T-helper 2 cell treated with Interferon-gamma antibody and Interleukin-4, amounts not matched to agents 100 ng/mL and 5 ng/mL, for 36 hours (primary cell): ENCODE measurements around the gene FAM90A1. TPM values are rescaled to one million over a fixed set of nuclear protein-coding genes. Genes with fewer than 3 reads are reported as not detected.
"Not testable (repeated sequence)": the region's sequence is repeated elsewhere in the genome, so short reads cannot be mapped to it uniquely, and the experiment has no call there.

Experiments
- intact Hi-C: fragments of 100-400 bp; cut with micrococcal nuclease; formaldehyde crosslinking; loops from one replicate; pipeline ENCODE4 v1.15.1; 2023
- total RNA-seq: library from RNA; stranded (reverse); gene quantifications from 2 replicates; pipeline ENCODE4 v1.2.3, GENCODE V29; 2022

FAM90A1 gene
- 0.09 and 0.36 TPM in 2 replicates for total RNA-seq

DNA sequence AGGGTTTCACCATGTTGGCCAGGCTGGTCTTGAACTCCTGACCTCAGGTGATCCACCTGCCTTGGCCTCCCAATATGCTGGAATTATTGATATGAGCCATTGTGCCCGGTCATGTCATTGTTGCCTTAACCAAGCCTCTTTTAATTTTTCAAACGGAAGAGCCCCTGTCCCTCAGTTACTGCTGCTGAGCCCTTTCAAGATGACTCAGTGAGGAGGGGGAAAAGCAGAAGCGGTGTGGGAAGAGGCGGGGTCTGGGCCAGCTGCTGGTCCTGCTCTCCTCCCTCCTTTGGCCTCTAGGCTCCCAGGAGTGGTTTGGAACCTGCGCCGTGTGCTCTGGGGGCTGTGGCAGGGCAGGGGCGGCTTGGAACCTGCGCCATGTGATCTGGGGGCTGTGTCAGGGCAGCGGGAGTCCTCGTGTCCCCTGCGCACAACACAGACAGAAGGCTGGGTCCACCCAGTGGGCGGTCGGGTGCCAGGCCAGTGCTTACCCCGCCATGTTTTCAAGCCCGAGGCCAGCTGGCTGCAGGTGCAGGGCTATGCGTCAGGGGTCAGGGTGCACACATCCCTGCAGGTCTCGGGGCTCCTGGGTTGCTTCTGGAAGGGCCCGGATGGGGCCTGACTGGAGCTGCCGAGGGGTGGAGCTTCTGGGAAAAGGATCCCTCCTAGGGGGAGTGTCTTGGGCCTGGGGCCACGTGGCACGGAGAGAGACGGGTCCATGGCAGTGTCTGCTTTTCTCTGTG, at the start of gene FAM90A1:
FAM90A1 (minus strand) TSS at position 627 of the 740 bp plus-strand sequence. CDS start 2,786 bp downstream, outside the sequence.
- intact Hi-C loops = not testable (repeated sequence)

DNA sequence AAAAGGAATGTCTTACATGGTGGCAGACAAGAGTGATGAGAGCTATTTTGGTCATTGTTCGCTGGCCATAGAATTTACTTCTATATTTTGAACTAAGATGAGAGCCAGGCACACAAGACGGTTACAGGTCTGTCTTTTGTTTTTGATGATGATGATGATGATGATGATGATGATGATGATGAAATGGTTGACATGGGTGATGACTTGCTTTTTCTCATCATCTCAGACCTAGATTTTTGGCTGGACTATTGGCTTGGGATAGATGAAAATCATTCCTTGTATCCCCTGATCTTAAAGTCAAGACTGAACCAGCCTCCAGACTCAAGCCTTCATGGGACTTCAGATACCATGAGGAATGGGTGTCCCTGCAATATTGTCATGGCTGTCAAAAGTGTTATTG, 49.0 kb upstream of the FAM90A1 start:
- intact Hi-C loops = not testable (repeated sequence)

- intact Hi-C loops = not testable (repeated sequence)
Measured at GRCh38 chr12:8266706-8267105, 39.3 kb upstream of the FAM90A1 start.

- intact Hi-C loops = not testable (repeated sequence)
Measured at GRCh38 chr12:8264236-8264635, 36.8 kb upstream of the FAM90A1 start.

DNA sequence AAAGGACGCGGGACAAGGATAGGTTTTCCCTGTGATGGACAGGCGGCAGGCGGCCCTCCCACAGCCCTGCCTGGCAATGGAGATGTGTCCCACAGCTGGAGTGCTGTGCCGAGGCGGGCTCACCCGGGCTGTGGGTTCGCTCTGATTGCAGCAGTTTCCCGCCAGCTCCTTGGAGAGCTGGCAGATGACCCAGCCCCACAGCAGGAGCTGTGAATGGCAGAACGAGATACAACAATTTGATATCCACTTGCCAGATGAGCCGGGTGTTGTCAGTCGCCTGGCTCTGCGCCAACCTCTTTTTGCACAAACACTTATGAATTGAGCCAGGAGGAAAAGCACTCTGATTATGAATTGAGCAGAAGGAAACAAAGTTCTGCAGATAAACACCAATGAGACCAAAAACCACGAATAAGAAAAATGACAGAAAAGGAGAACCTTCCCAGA, 33.7 kb upstream of the FAM90A1 start:
- intact Hi-C loops = not testable (repeated sequence)

DNA sequence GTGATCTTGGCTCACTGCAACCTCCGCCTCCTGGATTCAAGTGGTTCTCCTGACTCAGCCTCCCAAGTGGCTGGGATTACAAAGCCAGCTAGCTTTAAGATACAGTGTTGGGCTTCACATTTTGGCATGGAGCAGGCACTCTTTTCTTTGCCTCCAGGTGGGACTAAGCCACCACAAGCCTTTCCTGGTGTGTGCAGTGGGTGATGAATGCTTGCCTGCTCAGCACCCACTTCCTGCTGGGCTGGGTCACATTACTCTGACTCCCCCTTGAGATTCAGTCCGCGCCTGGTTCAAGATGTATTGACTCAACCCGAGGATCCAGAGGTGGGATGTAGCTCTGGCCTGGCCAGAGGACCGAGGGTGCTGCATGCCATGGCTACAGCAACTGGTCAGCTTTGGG, 28.9 kb upstream of the FAM90A1 start:
- intact Hi-C loops = not testable (repeated sequence)

- intact Hi-C loops = not testable (repeated sequence)
Measured at GRCh38 chr12:8254705-8255104, 27.3 kb upstream of the FAM90A1 start.

DNA sequence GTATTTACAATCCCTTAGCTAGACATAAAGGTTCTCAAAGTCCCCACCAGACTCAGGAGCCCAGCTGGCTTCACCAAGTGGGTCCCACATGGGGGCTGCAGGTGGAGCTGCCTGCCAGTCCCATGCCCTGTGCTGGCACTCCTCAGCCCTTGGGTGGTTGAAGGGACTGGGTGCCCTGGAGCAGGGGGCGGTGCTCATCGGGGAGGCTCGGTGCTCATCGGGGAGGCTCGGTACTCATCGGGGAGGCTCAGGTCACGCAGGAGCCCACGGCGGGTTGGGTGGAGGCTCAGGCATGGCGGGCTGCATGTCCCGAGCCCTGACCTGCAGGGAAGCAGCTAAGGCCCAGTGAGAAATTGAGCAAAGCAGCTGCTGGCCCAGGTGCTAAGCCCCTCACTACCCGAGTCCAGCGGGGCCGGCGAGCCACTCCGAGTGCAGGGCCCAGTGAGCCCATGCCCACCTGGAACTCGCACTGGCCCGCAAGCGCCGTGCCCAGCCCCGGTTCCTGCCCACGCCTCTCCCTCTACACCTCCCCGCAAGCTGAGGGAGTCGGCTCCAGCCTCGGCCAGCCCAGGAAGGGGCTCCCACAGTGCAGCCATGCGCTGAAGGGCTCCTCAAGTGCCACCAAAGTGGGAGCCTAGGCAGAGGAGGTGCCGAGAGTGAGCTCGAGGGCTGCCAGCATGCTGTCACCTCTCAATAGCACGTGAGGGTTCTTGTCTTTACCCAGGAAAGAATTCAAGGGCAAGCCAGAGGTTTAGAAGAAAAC, 24.8 kb upstream of the FAM90A1 start:
- intact Hi-C loops = not testable (repeated sequence)

DNA sequence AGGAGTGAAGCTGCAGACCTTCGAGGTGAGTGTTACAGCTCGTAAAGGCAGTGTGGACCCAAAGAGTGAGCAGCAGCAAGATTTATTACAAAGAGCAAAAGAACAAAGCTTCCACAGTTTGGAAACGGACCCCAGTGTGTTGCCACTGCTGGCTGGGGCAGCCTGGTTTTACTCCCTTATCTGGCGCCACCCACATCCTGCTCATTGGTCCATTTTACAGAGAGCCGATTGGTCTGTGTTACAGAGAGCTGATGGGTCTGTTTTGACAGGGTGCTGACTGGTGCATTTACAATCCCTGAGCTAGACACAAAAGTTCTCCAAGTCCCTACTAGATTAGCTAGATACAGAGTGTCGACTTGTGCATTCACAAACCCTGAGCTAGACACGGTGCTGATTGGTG, 24.2 kb upstream of the FAM90A1 start:
- intact Hi-C loops = not testable (repeated sequence)

- intact Hi-C loops = not testable (repeated sequence)
Measured at GRCh38 chr12:8246941-8247535, 19.6 kb upstream of the FAM90A1 start.

DNA sequence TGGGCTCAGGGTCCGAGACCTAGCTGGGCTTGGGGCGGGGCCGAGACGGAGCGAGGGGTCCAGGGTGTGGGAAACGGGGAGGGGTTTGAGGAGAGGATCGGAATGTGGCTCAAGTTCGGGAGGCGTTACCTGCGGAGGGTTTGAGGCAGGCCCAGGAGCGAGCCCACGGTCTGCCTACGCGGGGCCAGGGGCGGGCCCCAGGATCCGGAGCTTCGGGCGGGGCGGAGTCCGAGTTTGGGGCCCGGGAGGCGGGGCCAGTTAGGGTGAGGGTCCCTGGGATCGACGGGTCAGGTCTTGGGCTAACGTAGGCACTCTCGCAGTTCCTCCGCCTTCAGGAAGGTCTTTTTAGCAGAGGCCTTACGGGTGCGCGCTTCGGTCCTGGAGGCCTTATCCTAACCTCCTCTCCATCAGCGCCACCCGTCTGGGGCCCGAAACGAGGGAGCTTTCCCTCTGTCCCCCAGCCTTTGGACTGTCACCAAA, 16.3 kb upstream of the FAM90A1 start:
- intact Hi-C loops = loop anchor here (1.0 to 2.0 kb wide), 2 partner anchors 161 to 217 kb away; partner anchors contain the start of gene NECAP1

- intact Hi-C loops = loop anchor here (1.0 to 2.0 kb wide), 2 partner anchors 160 to 217 kb away; partner anchors contain the start of gene NECAP1
Measured at GRCh38 chr12:8242880-8243681, 15.7 kb upstream of the FAM90A1 start.

- intact Hi-C loops = loop anchor here (2.0 kb wide), 1 partner anchor 160 kb away; the partner anchor contains the start of gene NECAP1
Measured at GRCh38 chr12:8242622-8242879, 15.1 kb upstream of the FAM90A1 start.

DNA sequence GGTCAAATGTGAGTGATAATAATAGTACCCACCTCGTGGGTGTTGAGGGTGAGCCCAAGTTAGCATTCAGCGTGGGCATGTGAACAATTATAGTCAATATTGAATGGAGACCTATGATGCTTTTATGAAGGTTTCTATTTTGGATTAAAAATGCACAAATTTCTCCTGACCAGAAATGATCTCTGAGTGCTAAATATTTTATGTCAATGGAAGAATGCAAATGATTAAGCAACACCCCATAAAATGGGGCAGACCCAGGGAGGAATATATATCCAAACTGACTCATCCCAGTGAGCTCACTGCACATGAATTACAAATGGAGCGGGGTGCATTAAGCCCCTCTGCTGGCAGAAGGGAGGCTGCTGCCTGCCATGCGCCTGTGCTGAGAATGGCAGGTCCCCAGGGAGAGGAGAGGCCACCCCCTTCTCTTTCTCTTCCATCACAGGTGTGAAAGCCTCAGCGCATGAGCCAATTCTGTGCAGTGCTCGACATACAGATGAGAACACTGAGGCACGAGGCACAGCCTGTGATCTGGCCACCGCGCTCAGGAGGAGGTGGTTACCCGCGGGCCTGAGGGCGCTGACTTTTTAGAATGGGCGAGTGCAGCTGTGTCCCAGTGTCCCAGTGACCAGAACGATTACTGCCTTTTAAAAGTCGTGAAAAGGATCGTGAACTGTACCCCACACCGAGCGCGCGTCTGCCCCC, 14.7 kb upstream of the FAM90A1 start:
- intact Hi-C loops = loop anchor here (2.0 kb wide), 1 partner anchor 159 kb away; the partner anchor contains the start of gene NECAP1

DNA sequence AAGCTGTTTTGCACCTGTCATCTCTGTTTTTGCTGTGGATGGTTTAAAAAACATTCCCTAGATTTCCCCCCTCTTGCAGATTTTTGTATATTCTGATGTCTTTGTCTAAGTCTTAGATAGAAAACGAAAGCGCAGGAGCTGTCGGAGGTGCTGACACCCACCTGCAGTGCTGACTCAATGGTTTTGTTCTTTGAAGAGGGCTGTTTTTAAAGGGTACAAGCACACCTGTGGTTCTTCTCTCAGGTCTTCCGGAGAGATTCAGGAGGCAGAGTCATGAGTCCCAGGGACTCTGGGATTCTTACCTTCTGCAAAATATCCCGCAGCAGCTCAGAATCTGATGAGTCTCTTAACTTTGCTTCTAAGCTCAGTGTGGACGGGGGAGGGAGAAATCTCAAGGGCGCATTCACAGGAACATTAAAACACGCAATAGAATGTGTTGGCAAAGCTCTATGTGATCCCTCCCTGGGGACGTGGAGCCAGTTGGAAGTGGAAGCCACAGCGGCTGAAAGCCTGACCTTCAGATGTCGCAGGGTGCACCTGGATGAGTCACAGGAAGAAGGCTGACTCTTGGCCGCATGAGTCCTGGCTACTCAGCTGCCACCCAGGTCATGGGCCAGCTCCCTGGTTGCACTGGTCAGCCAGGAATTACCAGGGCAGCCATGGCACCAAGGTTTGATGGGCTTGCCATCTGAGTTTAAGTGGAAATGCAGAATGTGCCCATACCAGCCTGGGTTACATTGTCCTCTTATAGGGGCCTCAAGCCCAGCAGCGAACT, 13.1 kb upstream of the FAM90A1 start:
- intact Hi-C loops = not testable (repeated sequence)

DNA sequence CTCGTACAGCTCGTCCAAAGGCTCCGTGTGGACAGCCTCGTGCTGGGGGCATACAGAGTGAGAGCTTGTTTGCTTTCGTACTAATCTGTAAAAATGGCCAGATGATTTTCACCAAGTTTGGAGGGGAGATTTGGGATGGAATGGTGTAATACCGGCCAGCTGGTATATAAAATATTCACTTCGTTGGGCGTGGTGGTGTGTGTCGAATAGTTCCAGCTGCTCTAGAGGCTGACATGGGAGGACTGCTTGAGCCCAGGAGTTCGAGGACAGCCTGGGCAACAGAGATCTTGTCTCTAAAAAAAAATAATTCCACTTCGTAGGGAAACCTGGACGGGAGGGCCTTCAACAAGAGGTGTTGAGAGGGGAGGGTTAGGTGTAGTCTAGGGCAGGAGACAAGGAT, 9.6 kb upstream of the FAM90A1 start:
- intact Hi-C loops = loop anchor here (2.0 kb wide), 1 partner anchor 128 kb away; no protein-coding TSS in a partner anchor

- intact Hi-C loops = loop anchor here (2.0 kb wide), 1 partner anchor 127 kb away; no protein-coding TSS in a partner anchor
Measured at GRCh38 chr12:8235316-8236157, 8.1 kb upstream of the FAM90A1 start.

DNA sequence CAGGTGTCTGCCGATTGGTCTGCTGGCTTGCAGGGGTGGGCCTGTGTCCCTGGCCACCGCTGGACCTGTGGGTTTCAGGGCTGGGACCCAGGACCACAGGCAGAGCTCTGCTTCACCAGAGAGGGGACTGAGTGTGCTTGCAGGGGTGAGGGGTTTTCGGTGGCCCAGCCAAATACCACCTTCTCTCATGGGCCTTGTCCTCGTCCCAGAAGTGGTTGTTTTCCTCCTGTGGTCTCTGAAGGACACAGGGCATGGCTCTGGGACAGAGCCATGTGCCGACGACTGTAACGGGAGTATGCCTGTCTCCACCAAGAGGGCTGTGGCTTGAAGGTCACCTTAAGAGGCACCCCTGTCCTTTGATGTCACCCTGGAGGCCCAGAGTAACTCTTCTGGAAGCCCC, 7.3 kb upstream of the FAM90A1 start:
- intact Hi-C loops = loop anchor here (5.0 kb wide), 1 partner anchor 187 kb away; no protein-coding TSS in a partner anchor
